GM19438 (cell line): Measurements from ENCODE around the gene SEMA5A.

Experiments
- ATAC-seq: cut with Tn5 transposase; IDR thresholded peaks from one replicate; pipeline ENCODE4 v1.9.1; 2021; ENCODE audit warnings: low read depth; ENCODE audit not compliant: unreplicated experiment

SEMA5A gene

DNA sequence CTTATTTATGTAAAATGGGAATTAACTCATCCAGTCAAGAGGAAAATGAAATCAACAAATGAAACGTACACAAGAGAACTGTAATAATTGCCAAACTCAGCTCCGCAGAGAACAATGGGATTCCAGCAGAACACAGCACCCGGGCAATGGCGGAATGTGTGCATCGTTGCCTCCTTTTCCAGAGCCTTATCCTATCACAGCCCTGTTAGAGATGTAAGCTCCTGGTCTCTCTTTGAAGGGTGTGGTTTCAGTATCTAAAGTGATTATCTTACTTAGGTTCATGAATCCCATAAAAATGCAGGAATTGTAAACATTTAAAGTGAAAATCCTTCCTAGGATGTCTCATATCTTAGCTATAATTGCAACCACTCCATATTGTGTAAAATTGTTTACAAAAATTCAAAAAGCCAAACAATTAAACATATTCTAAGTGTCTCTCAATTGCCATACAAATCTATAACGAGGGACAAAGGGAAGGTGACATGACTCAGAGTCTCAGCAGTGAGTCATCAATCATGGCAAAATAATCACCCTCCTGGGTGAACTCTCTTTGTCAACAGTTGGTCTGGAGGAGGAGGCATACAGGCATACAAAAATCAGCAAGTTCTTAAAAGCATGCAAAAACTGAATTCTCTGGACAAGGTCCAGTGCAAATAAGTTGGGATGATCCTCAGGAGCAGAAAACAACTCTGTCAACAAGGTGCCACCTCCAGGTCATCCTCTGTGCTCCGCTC, 22.6 kb downstream of the SEMA5A start:
- ATAC-seq: no peak

DNA sequence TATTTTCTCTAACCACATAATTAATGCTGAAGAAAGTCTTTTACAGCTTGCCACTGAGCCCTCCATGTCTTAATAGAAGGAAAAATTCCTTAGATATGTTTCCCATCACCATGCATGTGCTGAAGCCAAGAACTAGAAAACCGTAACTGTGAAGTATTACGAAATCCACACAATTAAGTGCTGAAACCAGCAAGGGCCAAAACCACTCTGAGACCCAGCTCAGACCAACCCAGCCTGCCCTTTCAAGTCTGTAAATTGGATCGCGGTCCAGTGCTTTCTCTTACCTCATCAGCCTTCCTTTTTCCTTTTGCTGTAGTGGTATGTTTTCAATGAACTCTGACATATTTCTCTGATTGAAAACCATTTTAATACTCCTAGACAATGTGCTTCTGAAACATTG, 26.3 kb downstream of the SEMA5A start:
- no peak for ATAC-seq

DNA sequence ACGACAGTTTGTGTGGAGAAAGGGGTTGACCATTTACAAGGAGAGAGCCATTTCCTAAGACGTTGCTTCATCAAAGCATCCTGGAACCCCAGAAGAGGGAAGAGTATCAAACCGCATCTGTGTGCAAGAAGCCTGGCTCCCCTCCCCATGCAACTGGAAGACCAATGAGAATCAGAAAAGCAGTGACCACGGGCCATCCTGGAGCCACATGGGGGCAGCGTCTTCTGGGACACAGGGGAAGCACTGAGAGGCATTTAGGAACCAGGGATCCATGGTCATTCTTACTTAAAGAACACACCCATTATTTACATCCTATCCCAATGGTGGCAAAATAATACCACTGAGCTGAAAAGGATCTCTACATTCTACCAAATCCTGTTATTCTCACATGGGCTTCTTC, 29.3 kb downstream of the SEMA5A start:
- no peak for ATAC-seq

DNA sequence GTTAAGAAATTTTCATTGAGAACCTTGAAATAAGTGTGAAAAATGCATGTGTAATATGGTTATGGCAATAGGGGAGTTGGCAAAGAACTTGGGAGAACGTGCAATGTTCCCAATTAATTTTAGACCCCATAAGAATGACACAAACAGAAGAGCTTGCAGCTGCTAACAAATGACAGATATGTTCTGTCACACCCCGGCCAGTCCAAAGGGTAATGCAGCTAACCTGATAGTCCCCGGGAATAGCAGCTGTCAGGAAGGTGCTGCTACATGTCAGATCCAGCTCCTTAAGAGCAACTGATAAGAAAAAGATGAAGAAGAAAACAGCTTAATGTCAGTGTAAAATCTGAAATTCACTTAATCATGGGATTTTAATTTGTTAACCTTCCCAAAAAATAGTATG, 30.4 kb downstream of the SEMA5A start:
- no peak for ATAC-seq

DNA sequence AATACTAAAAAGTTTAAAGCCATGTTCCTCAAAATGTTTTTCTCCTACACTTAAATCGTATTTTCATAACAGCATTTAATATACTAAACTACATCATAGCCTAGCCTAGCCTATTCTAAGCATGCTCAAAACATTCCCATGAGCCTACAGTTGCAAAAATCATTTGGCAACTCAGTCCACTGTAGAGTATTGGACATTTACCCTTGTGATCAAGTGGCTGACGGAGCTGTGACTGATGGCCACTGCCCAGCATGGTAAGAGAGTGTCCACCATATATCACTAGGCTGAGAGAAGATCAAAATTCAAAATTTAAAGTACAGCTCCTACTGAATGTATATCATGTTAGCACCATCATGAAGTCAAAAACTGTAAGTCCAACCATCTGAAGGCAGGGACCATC, 30.9 kb downstream of the SEMA5A start:
- no peak for ATAC-seq

DNA sequence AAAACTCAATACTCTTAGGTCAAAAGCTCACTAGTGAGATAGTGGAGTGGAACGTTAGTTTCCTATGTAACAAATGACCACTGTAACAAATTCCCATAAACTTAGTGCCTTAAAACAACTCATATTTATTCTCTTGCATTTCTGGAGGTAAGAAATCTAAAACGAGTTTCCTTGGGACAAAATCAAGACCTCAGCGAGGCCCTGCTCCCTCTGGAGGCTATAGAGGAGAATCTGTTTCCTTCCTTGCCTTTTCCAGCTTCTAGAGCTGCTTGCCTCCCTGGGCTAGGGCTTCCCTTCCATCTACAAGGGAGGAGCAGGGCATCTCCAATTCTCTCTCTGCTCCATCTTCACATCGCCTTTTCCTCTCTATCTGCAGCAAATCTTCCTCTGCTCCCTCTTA, 32.0 kb downstream of the SEMA5A start:
- no peak for ATAC-seq

DNA sequence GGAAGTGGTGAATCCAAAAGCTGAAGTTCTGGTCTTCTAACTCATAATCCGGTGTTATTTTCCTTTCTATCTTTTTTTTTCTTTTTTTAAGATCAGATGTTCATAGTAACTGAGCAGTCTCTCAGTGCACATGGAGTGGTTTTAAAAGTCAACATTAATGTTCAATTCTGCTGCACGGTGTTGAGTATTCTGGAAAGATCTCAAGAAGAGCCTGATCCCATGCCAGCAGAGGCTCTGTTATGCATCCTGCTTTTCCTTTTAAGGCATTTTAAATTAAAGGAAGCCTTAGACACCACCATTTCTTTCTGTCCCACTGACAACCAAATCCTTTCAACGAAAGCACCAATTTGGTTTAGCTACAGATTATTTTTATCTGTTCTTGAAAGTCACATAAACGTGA, 33.4 kb downstream of the SEMA5A start:
- no peak for ATAC-seq

DNA sequence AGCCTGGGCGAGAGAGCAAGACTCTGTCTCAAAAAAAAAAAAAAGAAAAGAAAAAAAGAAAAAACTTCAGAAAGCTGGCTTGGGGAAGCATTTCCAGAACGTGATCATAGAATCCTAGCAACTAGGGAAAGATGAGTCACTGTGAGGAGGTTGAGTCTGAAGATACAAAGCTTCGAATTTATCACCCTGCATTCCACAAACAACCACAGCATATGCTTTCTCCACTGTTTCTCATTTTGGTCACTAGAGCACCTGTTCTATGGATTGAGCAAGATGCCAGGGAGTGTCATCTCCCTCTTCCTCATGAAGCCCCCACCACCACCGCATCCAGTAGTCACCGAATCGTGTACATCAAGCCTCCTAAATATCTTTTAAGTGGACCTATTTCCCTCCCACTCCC, 37.9 kb downstream of the SEMA5A start:
- no peak for ATAC-seq

DNA sequence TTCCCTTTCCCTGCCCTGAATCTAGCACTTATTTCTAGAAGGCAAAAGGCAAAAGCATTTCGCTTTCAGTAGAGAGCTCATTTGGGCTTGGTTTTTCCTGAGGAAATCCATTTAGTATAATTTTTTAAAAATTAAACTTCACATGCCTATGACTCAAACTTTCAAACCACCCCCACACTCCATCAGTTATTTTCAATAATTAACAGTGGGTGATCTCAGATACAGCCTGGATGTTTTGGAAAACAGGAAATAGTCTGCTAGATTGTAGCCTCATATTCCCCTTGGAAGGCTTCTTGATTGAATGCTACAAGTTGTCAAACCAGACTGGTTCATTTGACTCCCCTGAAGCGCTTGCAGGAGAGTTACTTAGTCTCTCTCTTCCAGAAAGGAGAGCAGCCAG, 40.6 kb downstream of the SEMA5A start:
- no peak for ATAC-seq

DNA sequence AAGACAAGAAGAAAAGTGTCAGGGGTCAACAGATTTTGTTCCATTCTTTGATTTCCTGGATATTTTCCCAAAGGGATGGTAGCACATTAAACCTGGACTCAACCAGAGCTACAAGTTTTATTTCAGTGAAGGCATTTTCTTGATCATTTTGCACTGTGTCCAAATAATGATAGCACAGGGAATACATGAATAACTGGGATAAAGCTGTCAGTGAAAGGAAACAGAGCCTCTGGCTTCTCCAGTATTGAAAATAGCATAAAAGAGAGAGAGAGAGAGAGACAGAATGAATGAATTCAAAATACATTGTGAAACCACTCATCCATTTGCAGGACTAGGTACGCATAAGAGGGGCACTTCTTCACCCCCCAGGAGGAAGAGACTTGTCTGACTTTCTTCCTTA, 43.0 kb downstream of the SEMA5A start:
- ATAC-seq: no peak

DNA sequence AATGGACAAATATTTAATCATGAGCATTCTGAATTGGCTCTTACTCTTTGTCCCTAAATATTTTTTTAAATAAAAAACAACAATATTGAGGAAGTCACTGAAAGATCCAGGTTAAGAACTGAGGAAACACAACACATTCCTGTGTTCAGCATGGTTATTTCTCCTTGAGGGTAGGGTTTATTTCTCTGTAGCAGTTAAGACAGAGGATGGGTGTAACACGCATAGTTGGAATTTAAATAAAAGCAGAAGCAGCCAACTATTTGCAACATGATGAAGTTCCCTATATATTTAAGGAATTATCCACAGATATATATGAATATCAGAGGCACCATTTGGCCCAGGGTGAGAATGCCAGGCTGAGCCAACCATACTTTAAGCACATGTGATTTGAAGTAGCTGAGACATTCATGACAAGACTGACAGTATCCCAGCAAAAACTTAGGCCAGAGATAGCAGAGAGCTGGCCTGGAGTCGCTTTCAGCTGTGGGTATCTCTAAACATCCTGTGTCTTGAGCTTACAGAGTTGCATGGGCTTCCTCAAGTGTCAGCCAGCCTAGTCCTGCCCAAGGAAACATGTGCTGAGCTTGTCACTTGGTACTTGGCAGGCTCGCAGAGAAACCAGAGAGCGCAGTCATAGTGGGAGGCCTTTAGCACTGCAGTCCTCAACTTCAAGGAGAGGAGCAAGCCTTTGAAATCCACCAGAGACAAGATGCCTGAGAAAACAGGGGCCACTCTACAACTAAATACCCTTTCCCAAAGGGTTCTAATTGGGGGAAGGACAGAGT, 43.6 kb downstream of the SEMA5A start:
- no peak for ATAC-seq

DNA sequence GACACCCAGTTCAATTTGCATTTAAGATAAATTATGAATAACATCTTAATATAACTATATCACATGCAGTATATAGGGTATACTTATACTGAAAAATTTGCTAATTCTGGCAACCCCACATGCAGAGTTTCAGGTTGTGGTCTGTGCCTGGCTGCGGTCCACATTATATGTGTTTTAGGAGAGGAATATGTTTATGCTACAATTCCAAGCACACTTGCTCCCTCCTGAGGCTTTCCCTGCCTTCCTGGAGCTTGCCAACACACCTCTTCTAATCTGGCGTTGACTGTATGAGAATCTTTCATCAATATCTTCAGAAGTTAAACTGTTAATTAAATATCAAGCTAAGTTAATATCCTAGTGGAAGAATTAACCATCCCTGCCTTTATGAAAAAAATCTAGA, 45.2 kb downstream of the SEMA5A start:
- ATAC-seq: no peak

DNA sequence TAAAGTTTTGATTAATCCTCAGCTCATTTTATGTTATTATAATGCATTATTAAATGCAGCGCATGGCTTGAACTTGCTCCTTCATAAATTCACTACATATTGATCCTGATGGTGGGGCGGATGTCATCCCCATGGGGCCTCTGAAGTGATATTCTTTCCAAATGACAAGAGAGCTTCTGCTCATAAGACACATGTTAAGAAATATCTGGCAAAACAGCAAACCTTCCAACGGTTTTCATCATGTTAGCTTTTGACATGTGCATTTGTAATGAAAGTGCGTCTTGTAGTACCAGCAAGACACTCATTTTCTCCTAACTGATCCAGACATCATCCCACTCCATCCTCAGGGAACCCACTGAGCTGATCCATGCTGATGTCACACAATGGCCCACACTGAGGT, 45.7 kb downstream of the SEMA5A start:
- no peak for ATAC-seq

DNA sequence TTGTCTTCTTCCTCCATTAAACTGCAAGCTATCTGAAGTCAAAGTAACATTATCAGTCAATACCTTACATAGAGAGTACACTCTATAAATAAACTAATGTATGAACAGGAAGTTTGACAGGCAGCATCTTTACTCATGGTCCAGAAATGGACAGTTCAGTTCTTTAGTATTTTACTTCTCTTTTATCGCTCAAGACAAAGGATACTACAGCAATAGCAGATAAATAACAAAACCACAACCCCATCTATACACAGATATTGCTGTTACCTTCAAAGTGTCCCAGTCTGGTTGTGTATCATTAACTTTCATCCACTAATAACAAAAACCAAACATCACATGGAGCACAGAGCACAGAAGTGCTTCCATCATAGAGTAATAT, 46.4 kb downstream of the SEMA5A start:
- peak; percentile 76 for ATAC-seq

DNA sequence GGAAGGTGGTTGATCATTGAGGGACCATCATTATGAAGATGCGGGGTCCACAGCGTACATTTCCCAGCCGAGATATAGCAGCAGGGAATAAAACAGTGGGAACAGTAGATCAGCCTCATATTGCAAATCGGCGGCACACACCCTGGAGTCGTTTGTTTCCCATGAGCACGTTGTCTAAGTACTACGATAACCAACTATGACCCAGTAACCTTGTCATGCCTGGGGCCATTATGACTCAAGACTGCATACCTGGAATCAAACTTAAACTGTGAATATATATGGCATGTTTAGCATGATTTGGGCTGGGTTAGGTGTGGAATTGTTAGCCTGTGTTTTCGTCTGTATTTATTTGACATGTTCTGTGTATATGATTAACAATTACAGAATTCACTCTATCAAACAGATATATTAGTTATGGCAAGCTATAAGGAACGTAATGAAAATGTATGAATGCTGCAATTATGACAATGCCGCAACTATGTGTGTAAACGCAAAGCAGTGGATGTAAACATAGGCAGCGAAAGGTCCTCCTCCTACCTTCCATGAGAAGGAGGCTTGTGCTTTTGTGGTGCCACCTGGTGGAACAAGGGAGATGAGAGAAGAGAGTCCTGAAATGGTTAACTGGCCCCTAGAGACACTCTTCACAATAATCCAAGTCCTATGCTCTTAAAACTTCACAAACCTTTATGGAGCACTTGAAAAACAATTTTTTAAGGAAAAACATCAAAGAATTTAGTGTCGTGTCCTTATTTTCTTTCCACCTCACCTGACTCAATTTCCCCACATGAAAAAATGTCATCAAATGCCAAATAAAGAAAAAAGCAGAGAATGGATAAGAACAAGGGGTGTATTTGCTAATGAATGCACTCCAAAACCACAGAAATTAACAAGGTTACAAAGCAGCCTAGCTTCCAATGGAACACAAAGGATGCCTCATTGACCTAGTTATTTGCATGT, 47.1 kb downstream of the SEMA5A start:
- no peak for ATAC-seq

DNA sequence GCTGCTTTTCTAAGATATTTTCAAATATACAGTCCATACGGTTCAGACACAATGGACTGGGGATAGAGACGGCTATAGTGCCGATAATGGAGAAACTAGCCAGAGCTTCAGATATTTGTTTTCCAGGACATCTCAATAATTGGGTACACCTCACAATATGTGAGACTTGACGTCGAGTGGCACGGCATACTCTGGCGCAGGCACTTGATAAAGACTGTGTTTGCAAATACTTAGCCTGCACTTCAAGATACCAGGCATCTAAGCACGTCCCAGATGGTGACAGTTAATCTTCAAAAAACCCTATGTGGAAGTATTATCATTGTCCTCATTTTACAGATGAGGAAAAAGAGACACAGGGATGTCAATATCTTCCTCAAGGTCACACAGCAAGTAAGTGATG, 48.5 kb downstream of the SEMA5A start:
- no peak for ATAC-seq

DNA sequence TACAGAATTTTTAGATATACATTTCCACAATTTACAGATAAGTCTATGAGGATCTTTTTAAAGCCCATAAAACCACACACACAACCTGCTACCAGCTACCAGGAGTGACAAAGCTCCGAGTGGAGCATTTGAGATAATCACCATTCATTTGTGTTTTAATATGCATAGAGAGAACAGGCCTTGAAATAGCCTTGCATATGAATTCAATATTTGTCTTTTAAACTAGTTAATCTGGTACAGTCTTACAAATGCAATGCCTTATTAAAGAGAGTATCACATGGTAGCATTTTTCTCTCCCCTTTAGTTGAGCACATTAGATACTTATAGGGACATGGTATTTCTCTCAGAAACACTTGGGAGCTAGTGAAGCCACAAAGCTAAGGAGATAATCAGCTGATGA, 49.1 kb downstream of the SEMA5A start:
- ATAC-seq: no peak

DNA sequence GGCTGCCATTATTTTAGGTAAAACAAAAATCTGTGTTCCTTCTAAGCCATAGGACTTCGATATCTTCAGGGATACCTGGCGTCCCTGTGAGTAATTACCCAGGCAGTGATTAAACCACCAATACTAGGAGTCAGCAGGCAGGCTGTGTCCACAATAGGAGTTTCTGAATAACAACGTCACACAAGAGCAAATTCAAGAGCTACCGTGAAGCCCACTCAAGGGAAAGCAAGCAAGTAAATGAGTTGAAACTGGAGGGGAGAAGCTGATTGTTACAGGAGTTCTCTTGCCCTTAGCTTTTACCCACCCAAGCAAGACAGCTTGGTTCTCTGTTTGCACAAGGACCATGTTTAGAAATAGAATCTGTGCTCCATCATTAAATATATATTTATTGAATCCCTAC, 50.8 kb downstream of the SEMA5A start:
- ATAC-seq: no peak

DNA sequence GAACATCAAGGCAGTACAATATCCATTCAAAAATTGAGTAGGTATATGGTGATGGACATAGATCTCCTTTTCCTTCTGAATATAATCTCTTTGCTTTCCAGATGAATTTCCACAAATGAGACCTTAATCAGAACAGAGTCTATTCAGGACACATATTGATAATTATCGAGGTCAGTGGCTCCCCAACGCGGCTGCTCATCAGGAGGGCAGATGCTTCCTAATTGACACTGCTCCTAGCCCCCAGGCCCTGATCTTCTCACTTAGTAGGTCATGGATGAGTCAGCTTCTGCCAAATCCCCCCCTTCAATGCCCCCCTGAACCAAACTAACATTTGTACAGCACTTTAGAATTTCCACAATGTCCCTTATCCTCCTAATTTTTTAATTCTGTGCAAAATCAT, 51.6 kb downstream of the SEMA5A start:
- no peak for ATAC-seq

DNA sequence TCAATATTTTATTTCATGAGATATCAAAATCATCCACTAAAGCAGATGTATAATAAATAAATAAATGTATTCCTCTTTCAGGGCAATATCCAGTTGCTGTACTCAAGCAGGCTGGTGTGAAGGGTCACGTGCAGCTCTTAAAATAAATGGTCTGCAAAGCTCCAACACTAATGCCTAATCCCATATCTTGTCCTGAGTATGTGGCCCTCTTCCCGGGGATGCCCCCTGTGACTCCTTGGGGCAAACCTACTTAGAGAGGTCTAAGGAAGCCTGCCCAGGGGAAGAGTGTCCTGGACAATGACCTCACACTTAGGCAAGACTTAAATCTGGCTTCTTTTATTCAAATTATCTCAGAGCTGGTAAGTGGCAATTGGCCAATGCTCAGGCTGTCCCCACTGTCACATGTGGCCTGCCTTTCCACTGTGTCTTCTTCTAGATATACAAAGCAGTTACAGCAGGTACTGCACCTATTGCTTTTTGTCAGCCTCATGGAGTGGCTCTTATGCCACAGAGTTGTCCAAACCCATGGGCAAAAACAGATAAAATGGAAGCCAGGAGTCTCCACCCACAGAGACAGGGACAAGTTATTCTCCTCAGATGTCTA, 55.3 kb downstream of the SEMA5A start:
- no peak for ATAC-seq

DNA sequence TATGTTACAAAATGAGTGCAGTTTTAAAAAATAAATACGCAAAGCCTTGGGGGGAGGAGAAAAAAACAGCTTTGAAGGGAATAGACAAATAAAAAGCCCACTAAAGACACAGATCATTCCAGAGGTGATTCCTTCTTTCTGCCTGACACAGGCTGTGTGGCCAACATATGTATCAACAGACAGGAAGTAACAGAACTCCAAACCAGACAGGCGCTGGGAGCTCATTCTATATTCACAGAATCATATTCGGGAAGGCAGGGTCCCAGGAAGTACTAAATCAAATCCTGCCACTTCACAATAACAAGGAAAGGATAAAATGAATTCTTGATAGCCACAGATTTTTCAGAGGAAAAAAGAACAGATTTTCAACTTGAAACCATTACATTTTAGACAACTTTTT, 62.1 kb downstream of the SEMA5A start:
- ATAC-seq: no peak
